Left hindlimb (tissue), 1 donor: ENCODE data around the gene KIF5B.
"Not testable (repeated sequence)": the region's sequence is repeated elsewhere in the genome, so short reads cannot be mapped to it uniquely, and the experiment has no call there.

ENCODE experiments used
- DNase-seq: peaks from one replicate; pipeline ENCODE4 v3.0.0-alpha.2; 2018

Gene KIF5B

DNA sequence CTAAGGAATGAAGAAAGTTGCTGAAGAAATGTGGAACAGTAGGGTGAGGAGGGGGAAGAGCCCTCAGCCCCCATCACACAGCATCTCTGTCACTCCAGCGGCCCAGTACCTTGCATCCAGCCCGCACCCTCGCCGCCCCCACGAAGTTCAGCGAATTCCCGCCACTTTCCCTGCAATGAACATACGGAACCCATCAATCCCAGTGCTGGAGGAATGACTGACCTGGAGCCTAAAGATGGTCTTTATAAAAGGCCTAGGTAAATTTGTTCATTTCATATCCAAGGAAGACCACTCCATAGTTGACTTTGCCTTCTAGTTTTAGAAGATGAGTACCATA is 779 bp upstream of the KIF5B start:
- no peak for DNase-seq

DNA sequence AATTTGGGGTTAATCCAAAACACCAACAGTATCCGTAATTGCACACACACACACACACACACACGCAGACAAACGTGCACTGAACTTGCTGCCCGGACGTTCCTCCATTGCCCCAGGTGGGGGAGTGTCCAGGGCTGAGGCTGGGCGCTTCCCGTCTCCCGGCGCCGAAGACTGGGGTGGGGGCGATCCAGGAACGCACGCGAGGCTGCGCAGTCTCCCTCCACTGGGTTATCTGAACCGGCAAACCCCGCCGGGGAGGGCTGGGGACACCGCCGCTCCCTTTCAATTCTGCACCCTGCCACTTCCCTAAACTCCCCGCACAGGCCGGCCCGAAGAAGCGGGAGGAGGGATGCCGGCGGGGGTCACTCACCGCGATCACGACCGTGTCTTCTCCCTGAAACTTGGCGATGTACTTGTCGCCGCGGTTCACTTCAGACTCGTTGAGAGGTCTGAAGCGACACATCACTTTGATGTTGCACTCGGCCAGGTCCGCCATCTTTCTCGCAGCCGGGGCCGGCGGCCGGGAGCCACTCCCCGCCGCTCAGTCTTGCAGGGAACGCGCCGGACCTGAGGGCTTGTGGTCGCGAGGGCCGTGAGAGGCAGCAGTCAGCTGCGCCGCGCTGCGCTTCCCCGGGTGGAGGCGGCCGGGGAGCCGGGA is 618 bp downstream of the KIF5B start:
- peak; percentile 79 for DNase-seq

DNA sequence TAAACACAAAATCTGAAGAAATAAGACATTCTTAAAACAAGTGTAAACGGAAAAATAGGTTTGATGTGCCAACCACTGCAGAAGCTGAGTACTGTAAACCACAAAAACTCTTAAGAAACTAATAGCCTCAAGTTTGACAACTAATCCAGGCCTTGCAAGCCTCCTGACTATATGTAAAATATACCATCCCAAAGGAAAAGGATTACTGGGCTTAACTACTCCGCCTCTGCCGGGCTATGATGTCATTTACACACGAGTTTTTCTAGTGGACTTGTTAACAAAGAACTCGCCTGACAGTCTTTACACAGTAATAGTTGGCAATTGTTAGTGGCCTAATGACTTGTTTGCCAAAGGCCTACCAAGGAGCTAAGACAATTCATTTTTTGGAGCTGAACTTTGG is 2.1 kb downstream of the KIF5B start:
- no peak for DNase-seq

DNA sequence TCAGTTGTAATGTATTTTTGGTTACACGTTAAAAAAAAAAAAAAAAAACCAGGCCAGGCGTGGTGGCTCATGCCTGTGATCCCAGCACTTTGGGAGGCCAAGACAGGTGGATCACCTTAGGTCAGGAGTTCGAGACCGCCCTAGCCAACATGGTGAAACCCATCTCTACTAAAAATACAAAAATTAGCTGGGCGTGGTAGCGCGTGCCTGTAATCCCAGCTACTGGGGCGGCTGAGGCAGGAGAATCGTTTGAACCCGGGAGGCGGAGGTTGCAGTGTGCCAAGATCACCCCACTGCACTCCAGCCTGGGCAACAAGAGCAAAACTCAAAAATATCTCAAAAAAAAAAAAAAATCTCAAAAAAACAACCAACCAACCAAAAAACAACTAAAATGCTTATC is 2.8 kb downstream of the KIF5B start:
- not testable (repeated sequence) for DNase-seq

DNA sequence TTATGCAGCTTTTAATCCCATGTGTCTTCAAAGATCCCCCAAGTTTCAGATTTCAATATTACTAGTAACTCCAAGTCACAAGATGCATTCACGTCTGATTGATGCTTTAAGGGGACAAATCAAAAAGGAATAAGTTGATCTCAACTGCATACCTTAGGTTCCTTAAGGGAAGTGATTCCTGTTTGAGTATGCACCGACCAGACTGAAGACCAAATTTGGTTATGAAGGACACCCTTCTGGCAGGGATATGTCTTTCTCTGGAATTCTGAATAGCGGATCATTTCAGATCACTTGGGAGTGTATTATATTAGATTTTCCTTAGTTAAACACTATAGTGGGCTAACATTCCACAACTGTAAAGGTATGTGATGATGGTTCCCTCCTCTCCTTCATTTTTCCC is 4.3 kb downstream of the KIF5B start:
- DNase-seq: no peak

DNA sequence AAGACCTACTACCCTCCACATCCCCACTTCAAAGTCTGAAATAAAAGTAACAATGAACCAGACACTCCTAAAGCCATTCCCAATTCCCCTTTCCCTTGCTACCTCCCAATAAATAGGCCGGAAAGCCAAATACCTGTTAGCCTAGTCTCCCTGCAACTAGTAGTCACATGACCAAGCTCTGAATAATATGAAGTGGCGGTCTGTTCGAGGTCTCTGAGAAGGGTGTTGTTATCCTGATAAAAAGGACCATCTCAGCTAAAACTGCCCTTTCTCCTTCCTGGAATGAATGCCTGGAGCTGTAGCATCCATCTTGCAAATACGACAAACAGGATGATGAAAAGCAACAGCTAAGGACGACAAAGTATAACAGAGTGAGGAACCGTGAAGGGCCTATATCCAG is 6.0 kb downstream of the KIF5B start:
- DNase-seq: no peak

DNA sequence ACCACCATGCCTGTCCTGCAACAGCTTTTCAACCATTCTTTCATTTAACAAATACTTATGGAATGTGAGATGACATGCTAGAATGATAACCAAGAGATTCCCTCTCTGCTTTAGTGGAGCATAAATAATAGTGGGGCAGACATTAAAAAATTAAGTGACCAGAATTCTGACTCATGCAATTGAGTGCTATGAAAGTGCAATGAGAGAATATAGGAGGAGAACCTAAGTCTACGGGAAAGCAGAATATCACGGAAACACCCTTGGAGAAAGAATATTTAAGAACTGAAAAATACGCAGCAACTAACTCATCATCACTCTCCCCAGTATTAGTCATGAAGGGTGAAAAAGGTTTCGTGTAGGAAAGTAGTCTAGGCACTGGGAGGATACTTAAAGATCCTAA is 7.1 kb downstream of the KIF5B start:
- DNase-seq: no peak

DNA sequence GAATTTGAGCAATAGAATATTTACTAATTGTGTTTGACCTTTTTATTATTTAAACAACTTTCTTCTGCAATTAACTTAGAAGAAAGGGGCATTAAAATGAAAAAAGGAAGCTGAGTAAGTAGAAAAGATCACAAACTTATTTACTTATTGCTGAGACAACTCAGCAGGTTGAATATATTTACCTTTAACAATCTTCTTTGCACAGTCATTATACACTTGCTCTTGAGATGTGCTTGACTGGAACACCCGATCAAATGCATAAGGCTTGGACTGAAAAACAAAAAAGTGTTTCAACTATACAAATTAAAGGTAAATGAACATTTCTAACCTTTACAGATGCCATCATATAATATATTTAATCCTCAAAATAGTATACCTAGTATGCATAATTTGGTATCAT is 7.9 kb downstream of the KIF5B start:
- DNase-seq: no peak

DNA sequence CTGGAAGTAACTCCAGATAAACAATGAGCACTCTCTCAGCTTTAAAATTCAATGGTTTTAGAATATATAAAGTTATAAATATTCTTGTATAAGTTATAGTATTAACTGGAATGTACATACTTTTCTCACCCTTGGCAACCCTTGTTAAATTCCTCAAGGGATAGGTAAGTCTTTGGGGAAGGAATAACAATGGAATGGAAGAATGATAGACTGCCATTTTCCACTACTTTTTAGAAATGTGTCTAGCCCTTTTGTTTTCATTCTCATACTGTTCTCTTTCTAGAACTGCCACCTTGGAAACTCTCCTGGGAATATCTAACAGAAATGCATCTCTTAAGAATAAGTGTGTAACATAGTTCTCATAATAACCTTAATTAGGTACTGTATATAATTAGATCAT is 8.3 kb downstream of the KIF5B start:
- DNase-seq: no peak

DNA sequence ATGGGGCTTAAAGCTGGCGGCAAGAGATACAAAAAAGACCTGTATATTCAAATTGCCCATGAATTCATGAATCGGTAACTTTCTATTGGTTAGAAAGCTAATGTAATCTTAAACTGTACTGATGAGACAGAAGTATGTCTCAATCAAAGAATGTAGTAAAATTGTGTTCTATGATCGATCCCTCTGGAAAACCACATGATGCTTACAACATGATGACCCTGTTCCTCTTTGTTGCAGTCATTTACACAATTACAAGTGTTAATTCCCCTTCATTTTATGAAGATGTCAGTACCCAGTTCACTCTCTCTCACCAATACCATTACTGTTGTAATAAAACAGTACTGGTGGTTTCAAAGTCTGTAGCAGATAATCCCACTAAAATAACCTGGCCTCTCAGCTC is 10.1 kb downstream of the KIF5B start:
- no peak for DNase-seq

DNA sequence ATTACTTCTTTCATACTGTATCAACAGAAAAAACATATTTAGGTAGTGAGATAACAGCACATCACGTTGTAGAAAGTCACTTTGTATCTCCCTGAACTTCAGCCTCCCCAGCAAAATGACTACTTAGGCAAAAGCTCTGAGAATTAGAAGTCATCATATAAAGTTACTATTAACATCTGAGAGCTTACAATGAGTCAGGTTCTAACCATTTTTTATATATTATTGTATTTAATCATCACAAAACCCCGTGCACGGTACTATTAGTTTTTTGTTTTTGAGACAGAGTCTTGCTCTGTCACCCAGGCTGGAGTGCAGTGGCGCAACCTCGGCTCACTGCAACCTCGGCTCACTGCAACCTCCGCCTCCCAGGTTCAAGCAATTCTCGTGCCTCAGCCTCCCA is 13.5 kb downstream of the KIF5B start:
- not testable (repeated sequence) for DNase-seq

DNA sequence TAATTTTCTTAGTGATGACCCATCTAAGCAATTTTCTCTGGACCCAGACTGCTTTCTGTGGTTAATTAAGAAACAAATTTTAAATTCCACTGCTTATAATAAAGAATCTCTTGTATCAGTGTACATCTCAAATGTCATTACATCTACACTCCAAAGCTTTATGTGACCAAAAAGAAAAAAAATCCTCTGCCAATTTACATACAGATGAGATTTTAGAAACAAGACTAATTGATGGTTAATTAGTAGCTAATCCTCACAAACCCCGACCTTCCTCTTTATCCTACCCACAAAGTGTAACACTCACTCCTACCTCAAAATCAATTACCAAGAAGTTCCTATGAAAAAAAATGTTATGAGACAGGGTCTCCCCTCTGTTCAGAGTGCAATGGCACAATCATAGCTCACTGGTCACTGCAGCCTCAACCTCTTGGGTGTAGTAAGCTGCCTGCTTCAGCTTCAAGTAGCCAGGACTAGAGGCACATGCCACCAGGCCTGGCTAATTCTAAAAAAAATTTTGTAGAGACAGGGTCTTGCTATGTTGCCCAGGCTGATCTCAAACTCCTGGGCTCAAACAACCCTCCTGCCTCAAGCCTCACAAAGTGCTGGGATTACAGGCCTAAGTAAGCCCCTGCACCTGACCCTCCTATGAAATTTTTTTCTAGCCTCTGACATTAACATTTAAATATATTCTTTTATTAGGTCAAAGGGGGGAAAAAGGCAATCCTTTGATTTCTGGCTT is 14.8 kb downstream of the KIF5B start:
- no peak for DNase-seq

DNA sequence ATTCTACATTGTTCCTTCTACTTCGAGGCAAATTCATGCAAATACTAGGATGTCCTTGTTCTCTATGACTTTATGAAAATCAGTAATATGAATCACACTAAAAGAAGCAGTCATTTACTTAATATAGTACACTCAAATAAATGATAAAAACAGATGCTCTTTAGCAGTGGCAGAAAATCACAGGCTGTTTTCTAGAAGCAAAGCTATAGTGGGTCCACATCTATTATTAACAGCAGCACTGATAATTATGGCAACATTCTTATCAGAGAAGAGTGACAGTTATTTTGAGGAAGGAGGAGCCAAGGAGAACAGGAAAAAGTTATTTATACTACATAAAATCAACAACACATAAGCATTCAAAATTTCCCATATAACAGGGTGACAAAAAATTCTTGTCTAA is 16.5 kb downstream of the KIF5B start:
- DNase-seq: no peak

DNA sequence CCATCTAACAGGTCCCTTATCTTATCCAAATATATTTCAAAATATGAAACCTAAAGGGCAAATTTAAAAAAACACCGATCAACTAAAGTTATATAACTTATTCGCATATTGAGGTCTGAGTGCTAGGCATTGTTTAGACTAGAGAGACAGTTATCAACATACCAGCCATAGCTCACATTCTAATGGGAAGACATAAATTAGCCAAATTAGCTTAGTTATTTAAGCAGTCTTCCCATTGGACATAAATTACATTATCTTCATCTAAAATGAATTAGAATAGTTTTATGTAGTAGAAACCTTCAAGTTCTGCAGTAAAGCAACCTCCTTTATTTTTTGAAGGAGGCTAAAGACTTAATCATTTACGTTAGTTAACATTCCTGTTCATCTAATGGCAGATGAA is 17.4 kb downstream of the KIF5B start:
- no peak for DNase-seq

DNA sequence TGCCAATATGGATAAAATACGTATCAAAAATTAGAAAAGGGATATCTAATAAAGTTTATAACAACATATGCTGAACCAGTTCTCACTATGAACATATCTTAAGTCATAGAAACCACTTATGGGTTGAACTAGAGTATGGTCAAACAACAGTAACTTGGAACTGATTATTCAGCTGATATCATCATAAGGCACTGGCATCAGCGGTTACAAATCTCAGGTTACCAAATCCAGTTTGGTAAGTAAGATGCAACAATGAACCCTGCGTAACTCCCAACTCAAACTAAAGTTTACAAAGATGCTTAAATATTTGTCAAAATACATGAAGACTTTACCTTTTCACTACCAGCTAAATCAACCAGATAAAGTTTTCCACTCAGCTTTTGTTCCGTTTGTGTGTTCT is 19.3 kb downstream of the KIF5B start:
- DNase-seq: no peak

DNA sequence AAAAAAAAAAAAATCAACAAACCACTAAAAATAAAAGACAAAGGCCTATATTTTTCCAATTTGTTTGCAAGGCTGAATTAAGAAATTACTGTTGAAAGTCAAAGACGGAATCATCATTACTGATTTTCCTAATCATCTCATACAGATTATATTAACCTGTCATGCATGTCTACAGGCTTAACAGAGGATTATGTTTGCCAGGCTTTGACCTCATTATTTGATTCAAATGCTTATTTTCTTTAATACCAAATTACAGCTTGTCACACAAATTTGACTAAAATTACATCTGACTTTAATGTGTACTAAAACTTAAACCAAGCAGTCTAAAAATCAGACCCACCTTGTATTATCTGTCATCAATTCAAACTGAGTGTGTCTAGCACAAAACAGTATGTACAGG is 21.2 kb downstream of the KIF5B start:
- no peak for DNase-seq

DNA sequence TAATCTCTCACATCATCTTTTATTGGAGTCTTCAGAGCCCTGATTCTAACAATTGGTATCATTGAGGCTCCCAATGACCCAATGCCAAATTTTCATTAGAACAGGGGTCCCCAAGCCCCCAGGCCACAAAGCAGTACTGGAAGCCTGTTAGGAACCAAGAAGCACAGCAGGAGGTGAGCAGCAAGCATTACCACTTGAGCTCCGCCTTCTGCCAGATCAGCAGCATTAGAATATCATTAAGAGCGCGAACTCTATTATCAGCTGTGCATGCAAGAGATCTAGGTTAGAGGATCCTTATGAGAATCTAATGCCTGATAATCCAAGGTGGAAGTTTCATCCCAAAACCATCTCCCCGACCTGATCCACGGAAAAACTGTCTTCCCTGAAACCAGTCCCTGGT is 23.1 kb downstream of the KIF5B start:
- DNase-seq: no peak

DNA sequence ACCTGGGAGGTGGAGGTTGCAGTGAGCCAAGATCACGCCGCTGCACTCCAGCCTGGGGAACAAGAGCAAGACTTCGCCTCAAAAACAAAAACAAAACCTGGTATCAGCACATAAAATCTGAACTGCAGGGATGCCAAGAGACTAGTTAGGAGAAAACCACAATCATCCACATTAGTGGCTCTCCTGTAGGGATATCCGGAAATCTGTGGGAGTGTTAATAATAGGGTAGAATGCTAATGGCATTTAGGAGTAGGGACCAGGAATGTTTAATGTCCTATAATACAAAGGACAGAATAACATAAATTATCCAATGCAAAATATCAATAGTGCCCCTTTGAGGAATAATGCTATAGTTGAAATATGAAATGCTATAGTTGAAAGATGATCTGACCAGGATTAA is 24.3 kb downstream of the KIF5B start:
- DNase-seq: no peak

DNA sequence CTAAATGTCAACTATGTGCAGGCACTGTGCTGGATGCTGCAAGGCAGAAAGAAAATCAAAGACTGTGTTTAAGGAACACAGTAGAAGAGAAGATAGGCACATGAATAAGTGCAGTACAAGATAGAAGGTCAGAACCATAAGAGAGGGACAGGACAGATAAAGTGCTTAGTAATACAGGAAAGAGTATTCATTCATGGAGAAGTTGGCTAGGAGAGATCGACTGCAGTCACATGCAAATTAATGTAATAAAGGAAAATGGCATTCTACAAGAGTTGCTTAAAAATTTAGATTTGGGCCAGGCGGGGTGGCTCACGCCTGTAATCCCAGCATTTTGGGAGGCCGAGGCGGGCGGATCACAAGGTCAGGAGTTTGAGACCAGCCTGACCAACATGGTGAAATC is 24.8 kb downstream of the KIF5B start:
- DNase-seq: no peak

DNA sequence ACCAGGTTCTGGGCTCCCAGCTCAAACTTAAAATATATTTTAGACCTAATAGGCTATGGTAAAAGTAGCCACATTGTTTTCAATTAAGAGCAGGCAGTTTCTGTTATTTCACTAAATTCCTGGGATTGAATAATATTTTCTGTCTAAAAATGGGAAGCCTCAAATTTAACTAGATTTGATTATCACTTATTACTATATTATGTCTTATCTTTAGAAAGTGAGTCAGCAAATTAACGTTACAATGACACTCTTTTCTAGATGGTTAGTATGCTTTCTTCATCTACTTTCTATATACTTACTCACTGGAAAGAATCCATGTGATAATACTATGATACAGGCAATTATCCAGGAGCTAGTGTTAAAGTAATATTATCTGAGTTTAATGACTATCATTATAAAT is 27.5 kb downstream of the KIF5B start:
- no peak for DNase-seq

DNA sequence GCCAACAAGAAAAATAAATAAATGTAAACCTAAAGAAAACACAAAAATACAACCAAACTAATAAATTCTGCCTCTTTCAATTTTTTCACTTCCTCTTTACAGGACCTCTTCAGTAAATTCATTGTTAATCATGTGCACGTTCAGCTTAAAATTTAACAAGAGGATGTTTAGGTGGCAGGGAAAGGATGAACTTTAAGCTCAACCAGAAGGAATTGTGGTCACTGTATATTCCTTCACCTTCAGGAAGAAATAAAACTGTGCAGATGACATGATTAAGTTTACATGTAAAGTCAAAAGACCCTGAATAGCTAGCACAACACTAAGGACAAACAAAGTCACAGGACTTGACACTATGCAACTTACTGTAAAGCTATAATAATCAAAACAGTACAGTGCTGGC is 33.0 kb downstream of the KIF5B start:
- DNase-seq: no peak

DNA sequence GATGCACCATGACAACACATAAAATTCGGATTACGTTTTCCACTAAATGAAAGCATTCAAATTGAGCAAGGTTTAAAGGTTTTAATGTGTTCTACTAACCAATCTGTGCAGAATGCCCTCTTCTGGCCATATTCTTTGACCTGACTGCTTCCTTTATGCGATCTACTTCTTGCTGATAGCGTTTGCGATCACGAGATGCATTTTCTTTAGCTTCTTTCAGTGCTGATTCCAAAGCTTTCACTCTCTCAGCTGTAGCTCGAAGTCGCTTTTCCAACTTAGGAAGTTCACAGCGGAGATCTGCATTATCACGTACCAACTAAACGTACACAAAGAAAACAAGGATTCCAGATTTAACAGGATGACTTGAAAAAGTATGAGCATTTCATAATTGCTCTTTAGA is 39.2 kb downstream of the KIF5B start:
- no peak for DNase-seq

DNA sequence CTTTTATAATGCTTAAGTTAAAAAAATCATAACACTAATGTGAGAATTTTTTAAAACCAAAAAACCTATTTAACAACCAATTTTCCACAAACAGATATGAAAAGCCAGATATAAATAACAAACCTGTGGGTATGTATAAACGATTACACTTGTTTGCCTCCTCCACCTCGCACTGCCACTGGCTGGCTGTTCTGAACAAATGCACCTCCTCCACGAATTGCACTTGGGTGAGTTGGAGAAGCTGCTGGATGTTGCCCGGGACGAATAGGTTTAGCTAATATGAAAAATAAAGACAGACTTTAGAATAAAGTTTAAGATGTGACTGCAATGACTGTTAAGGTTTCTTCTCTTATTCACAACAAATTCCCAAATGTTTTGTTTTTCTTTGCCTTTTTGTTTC is 40.8 kb downstream of the KIF5B start:
- DNase-seq: no peak

DNA sequence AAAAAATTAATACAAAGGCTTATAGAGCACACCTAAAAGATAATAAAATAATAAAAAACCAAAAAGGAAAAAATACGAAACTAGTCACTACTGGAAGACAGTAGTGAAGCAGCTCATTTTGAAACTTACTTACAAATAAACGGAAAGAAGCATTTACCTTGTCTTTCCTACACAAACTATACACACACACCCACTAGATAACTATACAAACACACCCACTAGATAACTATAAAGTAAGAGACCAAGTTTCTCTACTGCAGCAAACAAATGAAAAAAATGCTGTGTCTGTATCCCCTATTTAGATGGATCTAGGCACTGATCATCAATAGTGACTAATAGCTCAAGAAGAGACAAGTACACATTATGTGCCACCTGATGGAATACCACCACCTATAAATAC is 49.2 kb downstream of the KIF5B start:
- DNase-seq: no peak

DNA sequence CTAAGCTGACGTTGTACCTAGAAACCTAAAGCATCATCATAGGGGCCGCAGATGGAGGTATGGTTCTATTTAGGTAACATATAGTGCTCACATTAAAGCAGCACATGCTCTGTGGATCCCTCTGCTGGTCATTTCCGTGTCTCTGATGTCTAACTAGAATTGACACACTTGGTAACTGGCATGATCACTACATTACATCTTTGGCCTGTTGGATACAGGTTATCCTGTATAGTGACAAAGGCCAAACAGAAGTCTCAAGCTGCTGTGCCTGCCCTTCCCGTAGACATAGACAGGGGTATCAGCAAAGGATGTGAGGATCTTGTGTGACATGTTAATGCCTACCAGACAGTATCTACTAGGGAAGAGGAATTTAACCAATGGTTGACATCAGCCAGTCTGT is 51.2 kb downstream of the KIF5B start:
- no peak for DNase-seq
